C4-2B (cell line): ENCODE data around the gene TASOR2.

ENCODE experiments used
- CTCF ChIP-seq: fragments of 450-650 bp; conservative IDR thresholded peaks from 2 replicates; pipeline ENCODE4 v1.5.1; 2017; ENCODE audit warnings: mild to moderate bottlenecking
- ZFX ChIP-seq: fragments of 450-650 bp; IDR thresholded peaks from 2 replicates; pipeline ENCODE4 v1.6.1; 2017

DNA sequence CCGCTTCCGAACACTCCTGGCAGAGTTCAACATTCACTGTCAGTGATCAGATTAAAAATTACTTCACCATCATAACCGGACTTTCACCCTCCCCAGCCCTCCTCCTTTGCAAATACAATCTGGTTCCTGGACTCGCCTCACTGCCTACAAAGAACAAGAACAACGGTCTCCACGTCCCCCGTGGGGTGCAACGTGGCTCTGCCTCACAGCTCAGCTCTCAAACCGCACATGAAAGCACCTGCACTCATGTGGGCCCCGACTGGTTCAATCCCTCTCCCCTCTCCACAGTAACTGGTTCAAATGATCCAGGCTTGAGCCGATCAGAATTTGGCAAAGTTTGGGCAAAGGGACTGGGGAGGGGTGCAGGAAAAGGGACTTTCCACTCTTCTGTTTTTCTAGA, 39.3 kb upstream of the TASOR2 start:
- TF ChIP-seq CTCF (no peak), ZFX (no peak)
